Thoracic aorta (tissue), 2 donors: ENCODE results near the gene NUMB. TPM values are rescaled to one million over a fixed set of nuclear protein-coding genes. Genes with fewer than 3 reads are reported as not detected.

Source experiments
- ATAC-seq: fragments of 150-250 bp; one replicate; pipeline ENCODE4 v1.8.0; 2017; ENCODE audit warnings: low read depth; ENCODE audit not compliant: insufficient number of reproducible peaks, low FRiP score
- DNase-seq: peaks from one replicate; pipeline ENCODE4 v3.0.0-alpha.2; 2020; ENCODE audit warnings: low spot score
- H3K27ac ChIP-seq, 2 donors: fragments of 200-600 bp; sonication (generic); 1 replicate in 1 of 2; 2 replicates in 1 of 2; pipeline ENCODE4 v1.5.1; 2016; ENCODE audit warnings: mild to moderate bottlenecking in 2 of 2, moderate library complexity in 2 of 2
- H3K27me3 ChIP-seq: fragments of 200-600 bp; sonication (generic); replicated peaks from 2 replicates; pipeline ENCODE4 v1.6.0; 2016; ENCODE audit warnings: mild to moderate bottlenecking; ENCODE audit not compliant: insufficient read depth
- H3K36me3 ChIP-seq: fragments of 200-600 bp; sonication (generic); one replicate; pipeline ENCODE4 v1.5.1; 2016
- H3K4me1 ChIP-seq, 2 donors: fragments of 200-600 bp; sonication (generic); 1 replicate in 1 of 2; 2 replicates in 1 of 2; pipeline versions ENCODE4 v1.5.1 to v1.6.0; 2016; ENCODE audit warnings: low read depth in 2 of 2, mild to moderate bottlenecking in 1 of 2; ENCODE audit not compliant: control insufficient read depth in 1 of 2
- H3K4me3 ChIP-seq: fragments of 200-600 bp; sonication (generic); 2 replicates; pipeline ENCODE4 v1.5.1; 2016; ENCODE audit warnings: mild to moderate bottlenecking
- H3K9me3 ChIP-seq: fragments of 200-600 bp; sonication (generic); 2 replicates; pipeline ENCODE4 v1.5.1; 2016
- total RNA-seq, 2 donors: library from RNA; depleted of rRNA; stranded (reverse); fragments of >200 nt; gene quantifications; one replicate each; pipeline versions ENCODE4 v1.1.0 to v1.2.3, GENCODE V29; 2016
- TF ChIP-seq, protein P1 (sequence below): fragments of 200-600 bp; sonication (generic); IDR thresholded peaks from one replicate; pipeline ENCODE4 v1.5.1; 2019; ENCODE audit warnings: antibody characterized with exemption

Gene NUMB
- total RNA-seq, 2 donors from 2014 or later, result 37.0 to 65.7 TPM

DNA sequence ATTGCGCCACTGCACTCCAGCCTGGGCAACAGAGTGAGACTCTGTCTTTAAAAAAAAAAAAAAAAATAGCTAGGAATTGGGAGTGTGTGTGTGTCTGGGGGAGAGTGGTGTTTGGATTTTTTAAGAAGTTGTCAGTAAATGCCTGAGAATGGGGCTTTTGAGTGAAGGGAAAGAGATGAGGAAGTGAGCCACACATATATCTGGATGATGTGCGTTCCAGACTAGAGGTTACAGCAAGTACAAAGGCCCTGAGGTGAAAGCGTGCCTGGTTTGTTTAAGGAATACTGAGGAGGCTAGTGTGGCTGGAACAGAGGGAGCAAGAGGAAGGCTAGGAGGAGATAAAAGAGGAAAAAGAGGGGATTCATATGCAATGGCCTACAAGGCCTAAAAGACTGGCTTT is 151.1 kb downstream of the NUMB start:
- no peak overlapping the region for H3K27ac ChIP-seq
- TF ChIP-seq, protein P1, sequence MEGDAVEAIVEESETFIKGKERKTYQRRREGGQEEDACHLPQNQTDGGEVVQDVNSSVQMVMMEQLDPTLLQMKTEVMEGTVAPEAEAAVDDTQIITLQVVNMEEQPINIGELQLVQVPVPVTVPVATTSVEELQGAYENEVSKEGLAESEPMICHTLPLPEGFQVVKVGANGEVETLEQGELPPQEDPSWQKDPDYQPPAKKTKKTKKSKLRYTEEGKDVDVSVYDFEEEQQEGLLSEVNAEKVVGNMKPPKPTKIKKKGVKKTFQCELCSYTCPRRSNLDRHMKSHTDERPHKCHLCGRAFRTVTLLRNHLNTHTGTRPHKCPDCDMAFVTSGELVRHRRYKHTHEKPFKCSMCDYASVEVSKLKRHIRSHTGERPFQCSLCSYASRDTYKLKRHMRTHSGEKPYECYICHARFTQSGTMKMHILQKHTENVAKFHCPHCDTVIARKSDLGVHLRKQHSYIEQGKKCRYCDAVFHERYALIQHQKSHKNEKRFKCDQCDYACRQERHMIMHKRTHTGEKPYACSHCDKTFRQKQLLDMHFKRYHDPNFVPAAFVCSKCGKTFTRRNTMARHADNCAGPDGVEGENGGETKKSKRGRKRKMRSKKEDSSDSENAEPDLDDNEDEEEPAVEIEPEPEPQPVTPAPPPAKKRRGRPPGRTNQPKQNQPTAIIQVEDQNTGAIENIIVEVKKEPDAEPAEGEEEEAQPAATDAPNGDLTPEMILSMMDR, result no peak
- peaks cover 0 to 3% of the 10 kb centered on the region in 2 donors for H3K4me1 ChIP-seq
- H3K36me3 ChIP-seq, result no peaks in the 10 kb centered on the region
- no peaks in the 10 kb centered on the region for H3K9me3 ChIP-seq
- no peak for ATAC-seq
- DNase-seq, result no peak
- H3K27me3 ChIP-seq, result no peaks in the 10 kb centered on the region
- no peak overlapping the region for H3K4me3 ChIP-seq

GRCh38 chr14:73305499-73305898 is 152.8 kb downstream of the NUMB start:
- TF ChIP-seq, protein P1, result no peak
- Histone ChIP-seq H3K27ac (no peak overlapping the region), H3K27me3 (no peaks in the 10 kb centered on the region), H3K36me3 (no peaks in the 10 kb centered on the region), H3K4me3 (no peak overlapping the region), H3K9me3 (no peaks in the 10 kb centered on the region), H3K4me1 (no peaks in the 10 kb centered on the region)
- DNase-seq, result no peak
- ATAC-seq, result no peak

DNA sequence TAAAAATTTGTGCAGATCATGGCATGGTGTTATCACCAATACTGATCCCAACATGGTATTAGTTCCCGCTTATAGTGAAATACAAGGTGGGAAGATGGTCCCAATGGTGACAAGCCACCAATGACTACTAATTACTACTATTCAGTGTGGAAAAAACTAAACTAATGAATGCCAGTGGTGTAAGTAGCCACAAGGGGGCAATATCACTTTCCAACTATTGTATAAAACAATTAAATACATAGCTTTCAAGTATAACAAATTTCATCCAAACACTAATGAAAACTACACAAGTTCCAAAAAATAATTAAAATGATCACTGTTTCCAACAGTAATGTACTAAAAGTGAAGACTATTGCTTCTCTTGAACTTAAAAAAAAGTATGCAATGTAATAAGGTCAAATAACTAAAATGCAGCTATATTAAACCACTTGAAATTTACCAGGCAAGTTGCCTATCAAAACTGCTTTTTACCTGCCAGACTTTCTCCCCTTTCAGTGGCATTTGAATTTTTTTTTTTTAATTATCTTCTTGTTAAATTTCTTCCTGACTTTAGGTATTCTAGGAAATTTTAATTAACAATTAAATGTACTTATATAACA is 163.0 kb downstream of the NUMB start:
- Histone ChIP-seq H3K36me3 (peaks cover 9% of the 10 kb centered on the region), H3K4me3 (no peak overlapping the region), H3K27me3 (no peaks in the 10 kb centered on the region), H3K4me1 (no peaks in the 10 kb centered on the region), H3K9me3 (no peaks in the 10 kb centered on the region), H3K27ac (no peak overlapping the region)
- DNase-seq (no peak), ATAC-seq (no peak)
- TF ChIP-seq, protein P1, result peak; percentile 66

DNA sequence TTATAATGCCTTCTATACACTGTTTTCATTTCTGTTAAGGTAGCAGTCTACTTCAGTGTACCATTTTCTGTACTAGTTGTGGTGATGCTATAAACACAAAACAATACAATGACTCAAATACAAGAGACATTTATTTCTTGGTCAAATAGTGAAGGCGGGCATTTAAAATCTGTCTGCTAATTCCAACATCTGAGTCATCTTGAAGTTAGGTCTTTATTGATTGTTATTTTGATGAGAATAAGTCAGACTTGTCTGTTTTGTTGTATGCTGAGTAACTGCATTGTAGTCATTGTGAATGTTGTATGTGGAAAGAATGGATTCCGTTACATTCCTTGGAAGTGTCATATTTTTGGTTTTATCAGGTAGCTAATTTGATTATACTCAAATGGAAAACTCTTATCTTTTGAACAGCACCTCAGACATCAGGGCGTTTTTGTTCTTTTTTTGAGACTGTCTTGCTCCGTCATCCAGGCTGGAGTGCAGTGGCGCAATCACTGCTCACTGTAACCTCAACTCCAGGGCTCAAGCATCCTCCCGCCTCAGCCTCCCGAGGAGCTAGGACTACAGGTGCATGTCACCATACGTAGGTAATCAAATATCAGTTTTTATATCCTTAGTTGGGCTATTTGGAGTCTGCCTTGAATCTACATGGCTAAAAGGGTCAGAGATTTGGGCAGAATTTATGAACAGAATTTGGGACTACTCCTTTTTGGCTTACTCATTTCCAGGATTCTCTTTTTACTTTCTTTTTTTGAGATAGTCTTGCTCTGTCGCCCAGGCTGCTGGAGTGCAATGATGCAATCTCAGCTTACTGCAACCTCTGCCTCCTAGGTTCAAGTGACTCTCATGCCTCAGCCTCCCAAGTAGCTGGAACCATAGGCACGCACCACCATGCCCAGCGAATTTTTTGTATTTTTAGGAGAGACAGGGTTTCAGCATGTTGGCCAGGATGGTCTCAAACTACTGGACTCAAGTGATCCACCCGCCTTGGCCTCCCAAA is 164.3 kb downstream of the NUMB start:
- TF ChIP-seq, protein P1, result no peak
- H3K27me3 ChIP-seq, result no peaks in the 10 kb centered on the region
- no peak overlapping the region for H3K4me3 ChIP-seq
- no peak for DNase-seq
- ATAC-seq, result no peak
- no peaks in the 10 kb centered on the region for H3K4me1 ChIP-seq
- no peaks in the 10 kb centered on the region for H3K9me3 ChIP-seq
- H3K27ac ChIP-seq, result no peak overlapping the region
- peaks cover 9% of the 10 kb centered on the region for H3K36me3 ChIP-seq

DNA sequence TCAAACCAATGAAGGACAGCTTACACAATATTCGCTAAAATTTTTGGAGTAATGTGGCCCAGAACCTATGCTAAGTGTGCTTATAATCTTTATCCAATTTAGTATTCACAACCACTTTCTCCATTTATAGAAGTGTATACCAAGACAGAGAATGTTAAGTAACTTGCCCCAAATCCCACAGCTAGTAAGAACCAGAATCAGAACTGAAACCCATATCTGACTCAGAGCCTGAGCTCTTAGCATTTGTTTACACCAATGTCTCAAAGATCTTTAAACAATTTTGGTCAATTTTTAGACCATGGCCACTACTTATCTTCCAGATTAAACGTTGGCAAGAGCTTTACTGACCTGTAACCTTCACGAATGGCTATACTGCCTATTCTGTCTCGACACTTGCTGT is 168.1 kb downstream of the NUMB start:
- TF ChIP-seq, protein P1, result no peak
- H3K27ac ChIP-seq, result no peak overlapping the region
- H3K9me3 ChIP-seq, result no peaks in the 10 kb centered on the region
- DNase-seq (no peak), ATAC-seq (no peak)
- no peaks in the 10 kb centered on the region for H3K27me3 ChIP-seq
- H3K4me3 ChIP-seq, result no peak overlapping the region
- no peaks in the 10 kb centered on the region for H3K4me1 ChIP-seq
- H3K36me3 ChIP-seq, result peaks cover 18% of the 10 kb centered on the region
